Pancreas (tissue), 10 donors: ENCODE data around the gene GRIN2C. TPM values are rescaled to one million over a fixed set of nuclear protein-coding genes. Genes with fewer than 3 reads are reported as not detected.

Experiments used
- ATAC-seq, 4 donors: fragments of 200-7000 bp; cut with Tn5 transposase; one replicate each; pipeline versions ENCODE4 v1.8.0 to v1.9.1; 2020; ENCODE audit warnings: mild to moderate bottlenecking in 4 of 4, moderate library complexity in 4 of 4
- DNase-seq, 6 donors: peaks; one replicate each; pipeline ENCODE4 v3.0.0-alpha.2; 2020
- FAIRE-seq: peaks from 2 replicates; lab custom pipeline; 2012; peaks lifted over from hg19 to GRCh38; lab: Jason Lieb, UNC
- H3K27ac ChIP-seq, 4 donors: fragments of 200-600 bp; sonication (generic); 1 replicate in 3 of 4; 2 replicates in 1 of 4; pipeline versions ENCODE4 v1.5.0 to v1.8.0; 2020
- H3K27me3 ChIP-seq, 4 donors: fragments of 200-600 bp; one replicate each; pipeline ENCODE4 v1.8.0; 2021
- H3K36me3 ChIP-seq, 3 donors: fragments of 200-600 bp; sonication (generic) in 1 of 3; one replicate each; pipeline versions ENCODE4 v1.5.0 to v1.8.0; 2020 to 2021
- H3K4me1 ChIP-seq, 3 donors: fragments of 200-600 bp; one replicate each; pipeline ENCODE4 v1.8.0; 2021
- H3K4me3 ChIP-seq, 4 donors: fragments of 200-600 bp; sonication (generic) in 2 of 4; one replicate each; pipeline versions ENCODE4 v1.5.0 to v1.8.0; 2020 to 2021
- H3K9me3 ChIP-seq, 4 donors: fragments of 200-600 bp; one replicate each; pipeline ENCODE4 v1.8.0; 2021
- WGBS, 2 donors: extraction: QIAGEN DNeasy Blood & Tissue Kit; methylation state at CpG; one replicate each; pipeline ENCODE4 v1.1.7; 2013; 5-methylcytosine and 5-hydroxymethylcytosine counted together
- intact Hi-C, 3 donors: fragments of 100-400 bp; cut with DNase I; formaldehyde crosslinking; loops; one replicate each; pipeline versions ENCODE4 v1.11.1 to v1.14.2; 2022
- polyA plus RNA-seq, 2 donors: library from polyadenylated mRNA; stranded (reverse); fragments of 200-250 nt; gene quantifications; one replicate each; pipeline ENCODE4 v1.2.3, GENCODE V29; 2013
- total RNA-seq, 6 donors: library from RNA; stranded (reverse); fragmentation: NEBNext Ultra II Directional in 4 of 6; extraction: Animal tissue kit (Norgen Biotek cat#: 25700) in 4 of 6; gene quantifications; one replicate each; pipeline versions ENCODE4 v1.2.1 to v1.2.4, GENCODE V29; 2021 to 2023
- TF ChIP-seq, protein P1 (sequence below), 4 donors: fragments of 200-600 bp; sonication (generic) in 3 of 4; IDR thresholded peaks; one replicate each; pipeline versions ENCODE4 v1.5.0 to v1.8.0; 2021; ENCODE audit warnings: antibody characterized with exemption in 4 of 4
- donor health status: healthy with polysubstance abuse.
- donor health status: DM: no; HTN: no; CAD: no; lungs with moderate emphysema.
- donor health status: DM: no; HTN: no; CAD: no.
- donor health status: control.
- donor health status: control.
- donor health status: Bipolar disorder and iron deficiency.
- donor health status: DM: yes; HTN: yes; CAD: no.
- donor health status: DM: no; HTN: no; CAD: no.
- donor health status: DM: no; HTN: no; CAD: no.
- donor health status: DM: yes; HTN: yes; CAD: no.

GRIN2C gene
- total and polyA plus RNA-seq, 8 donors: 0.03 to 0.15 (median 0.09) TPM; not detected in 3

DNA sequence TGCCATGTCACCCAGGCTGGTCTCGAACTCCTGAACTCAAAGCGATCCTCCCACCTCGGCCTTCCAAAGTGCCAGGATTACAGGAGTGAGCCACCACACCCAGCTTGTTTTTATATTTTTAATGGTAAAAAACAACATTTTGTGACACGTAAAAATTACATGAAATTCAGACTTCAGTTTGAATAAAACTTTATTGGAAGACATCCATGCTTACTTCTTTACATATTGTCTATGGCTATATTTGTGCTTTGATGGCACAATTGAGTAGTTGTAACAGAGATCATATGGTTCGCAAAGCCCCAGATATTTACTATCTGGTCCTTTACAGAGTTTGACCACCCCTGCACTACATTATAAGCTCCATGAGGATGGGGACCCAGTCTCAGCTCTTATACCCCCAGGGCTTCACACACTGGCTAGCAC, 14.9 kb upstream of the GRIN2C start:
- 95 to 98% methylated on average over 5 of the region's 5 CpGs for whole genome bisulfite sequencing, 2 donors
- Histone ChIP-seq H3K4me1 (peaks cover 6 to 26% (median 16%) of the 10 kb centered on the region in 3 donors), H3K4me3 (no peak overlapping the region), H3K27ac (no peak overlapping the region), H3K27me3 (no peaks in the 10 kb centered on the region), H3K36me3 (no peaks in the 10 kb centered on the region), H3K9me3 (no peaks in the 10 kb centered on the region)
- no peak for DNase-seq
- TF ChIP-seq, protein P1, sequence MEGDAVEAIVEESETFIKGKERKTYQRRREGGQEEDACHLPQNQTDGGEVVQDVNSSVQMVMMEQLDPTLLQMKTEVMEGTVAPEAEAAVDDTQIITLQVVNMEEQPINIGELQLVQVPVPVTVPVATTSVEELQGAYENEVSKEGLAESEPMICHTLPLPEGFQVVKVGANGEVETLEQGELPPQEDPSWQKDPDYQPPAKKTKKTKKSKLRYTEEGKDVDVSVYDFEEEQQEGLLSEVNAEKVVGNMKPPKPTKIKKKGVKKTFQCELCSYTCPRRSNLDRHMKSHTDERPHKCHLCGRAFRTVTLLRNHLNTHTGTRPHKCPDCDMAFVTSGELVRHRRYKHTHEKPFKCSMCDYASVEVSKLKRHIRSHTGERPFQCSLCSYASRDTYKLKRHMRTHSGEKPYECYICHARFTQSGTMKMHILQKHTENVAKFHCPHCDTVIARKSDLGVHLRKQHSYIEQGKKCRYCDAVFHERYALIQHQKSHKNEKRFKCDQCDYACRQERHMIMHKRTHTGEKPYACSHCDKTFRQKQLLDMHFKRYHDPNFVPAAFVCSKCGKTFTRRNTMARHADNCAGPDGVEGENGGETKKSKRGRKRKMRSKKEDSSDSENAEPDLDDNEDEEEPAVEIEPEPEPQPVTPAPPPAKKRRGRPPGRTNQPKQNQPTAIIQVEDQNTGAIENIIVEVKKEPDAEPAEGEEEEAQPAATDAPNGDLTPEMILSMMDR (IDR thresholded peaks at IDR 0.05): no peak
- no peak for FAIRE-seq
- ATAC-seq: no peak
- intact Hi-C loops: no loop called here

DNA sequence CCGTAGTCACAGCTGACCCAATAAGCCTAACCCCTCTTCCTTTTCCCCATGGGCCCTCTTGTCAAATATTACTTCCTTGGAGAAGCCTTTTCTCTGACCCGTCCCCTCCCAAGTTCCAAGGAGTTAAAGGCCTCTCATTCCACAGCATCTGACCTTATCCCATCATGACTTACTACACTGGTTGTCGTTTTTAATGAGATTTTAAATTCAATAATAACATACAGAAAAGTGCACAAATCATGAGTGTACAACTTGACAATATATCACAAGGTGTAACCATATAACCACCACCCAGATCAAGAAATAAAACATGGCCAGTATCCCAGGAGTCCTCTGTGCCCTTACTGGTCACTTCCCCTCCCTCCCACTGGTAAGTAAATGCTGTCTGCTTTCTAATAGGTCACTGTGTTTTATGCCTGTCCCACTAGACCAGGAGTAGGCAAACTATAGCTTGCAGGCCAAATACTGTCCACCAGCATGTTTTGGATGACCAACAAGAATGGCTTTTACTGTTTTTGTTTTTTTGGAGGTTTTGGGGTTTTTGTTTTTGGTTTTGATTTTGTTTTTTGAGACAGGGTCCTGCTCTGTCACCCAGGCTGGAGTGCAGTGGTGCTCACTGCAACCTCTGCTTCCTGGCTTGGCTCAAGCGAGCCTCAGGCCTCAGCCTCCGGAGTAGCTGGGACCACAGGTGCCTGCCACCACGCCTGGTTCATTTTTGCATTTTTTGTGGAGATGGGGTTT, 14.4 kb upstream of the GRIN2C start:
- peak in 1 of 6 donors; percentile 29 for DNase-seq
- peak overlapping the region; percentile 27 to 69 (median 44) for H3K4me3 ChIP-seq
- H3K27me3 ChIP-seq: no peaks in the 10 kb centered on the region
- intact Hi-C loops: no loop called here
- no peak for ATAC-seq
- TF ChIP-seq, protein P1 (IDR thresholded peaks at IDR 0.05): no peak
- 53 to 56% methylated on average over 6 of the region's 6 CpGs for WGBS, 2 donors
- H3K4me1 ChIP-seq: peaks cover 6 to 26% (median 16%) of the 10 kb centered on the region in 3 donors
- H3K36me3 ChIP-seq: no peaks in the 10 kb centered on the region
- H3K27ac ChIP-seq: peak overlapping the region; percentile 51 to 90 (median 80)
- FAIRE-seq: no peak
- H3K9me3 ChIP-seq: no peaks in the 10 kb centered on the region

DNA sequence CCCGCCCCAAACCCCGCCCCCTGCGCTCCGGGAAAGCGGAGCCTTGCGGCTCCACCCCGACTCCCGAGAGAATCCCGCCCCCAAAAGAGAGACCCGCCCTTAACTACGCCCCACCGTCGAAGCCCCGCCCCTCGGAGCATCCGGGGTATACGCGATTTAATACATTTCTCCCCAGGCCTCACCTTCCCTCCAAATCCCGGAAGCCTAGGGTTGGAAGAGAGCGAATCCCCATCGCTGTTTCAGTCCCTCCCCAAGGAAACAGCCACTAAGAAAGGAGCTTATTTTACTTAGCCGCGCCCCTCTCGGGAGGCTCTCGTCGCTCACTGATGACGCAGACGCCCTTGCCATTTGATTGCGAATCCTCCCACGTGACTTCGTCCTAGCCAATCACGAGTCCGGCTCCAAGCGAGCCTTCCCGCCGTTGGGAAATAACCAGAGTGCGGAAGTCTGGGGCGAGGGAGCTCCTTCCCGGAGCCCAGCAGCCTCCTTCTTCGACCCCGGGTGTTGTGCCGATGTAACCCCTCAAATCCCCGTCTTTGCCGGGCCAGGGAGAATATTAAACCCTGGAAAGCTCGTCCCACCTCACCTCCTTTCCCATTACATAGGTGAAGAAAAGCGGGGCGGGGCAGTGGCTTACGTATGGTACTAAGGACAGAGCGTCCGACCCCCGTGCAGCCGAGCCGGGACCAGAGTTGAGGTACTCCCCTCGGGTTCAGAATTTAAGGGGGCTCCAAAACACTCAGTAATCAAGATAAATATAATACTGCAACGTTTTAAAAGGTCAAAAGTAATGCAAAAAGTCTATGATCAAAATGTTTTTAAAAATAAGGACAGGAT, 13.6 kb upstream of the GRIN2C start:
- H3K27me3 ChIP-seq: no peaks in the 10 kb centered on the region
- peak overlapping the region; percentile 51 to 90 (median 80) for H3K27ac ChIP-seq
- FAIRE-seq (peak; percentile 91), DNase-seq (peak; percentile 99 to 100 (median 100)), ATAC-seq (peak; percentile 86 to 95 (median 90))
- intact Hi-C loops: no loop called here
- H3K9me3 ChIP-seq: no peaks in the 10 kb centered on the region
- 0 to 1% methylated on average over 54 to 55 of the region's 55 CpGs for WGBS, 2 donors
- peaks cover 6 to 26% (median 16%) of the 10 kb centered on the region in 3 donors for H3K4me1 ChIP-seq
- TF ChIP-seq, protein P1 (IDR thresholded peaks at IDR 0.05): no peak
- no peaks in the 10 kb centered on the region for H3K36me3 ChIP-seq
- peak overlapping the region; percentile 27 to 69 (median 44) for H3K4me3 ChIP-seq

DNA sequence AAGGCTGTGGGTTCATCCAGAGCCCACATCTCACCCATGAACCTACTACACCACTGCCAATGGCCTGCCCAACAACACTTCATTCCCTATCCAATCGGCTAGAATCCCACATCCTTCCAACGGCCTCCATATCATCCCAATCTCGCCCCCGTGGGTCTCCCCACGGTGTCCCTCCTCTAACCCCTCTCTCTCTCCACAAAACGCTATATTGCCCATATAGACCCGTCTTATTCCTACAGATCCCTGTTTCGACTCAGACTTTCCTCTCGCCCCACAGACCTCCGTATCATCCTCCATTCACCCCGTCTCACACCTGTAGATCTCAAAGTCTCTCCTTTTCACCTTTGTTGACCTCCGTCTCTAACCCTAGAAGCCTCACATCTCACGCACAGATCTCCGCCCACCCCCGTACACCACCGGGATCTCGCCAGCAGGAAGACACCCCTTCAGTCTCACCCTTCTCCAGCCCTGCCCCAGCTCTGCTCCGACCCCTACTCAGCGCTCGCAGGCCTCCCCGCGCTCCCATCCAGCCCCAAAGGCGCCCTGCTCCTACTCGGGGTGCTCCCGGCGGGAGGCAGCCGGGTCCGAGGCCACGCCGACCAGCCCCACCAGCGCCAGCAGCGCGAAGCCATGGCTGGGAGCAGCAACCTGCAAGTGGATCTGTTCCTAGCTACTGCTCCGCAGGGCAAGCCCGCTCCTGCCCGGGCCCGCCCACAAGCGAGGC, 12.8 kb upstream of the GRIN2C start, which contains the start of gene FDXR:
Gene FDXR, minus strand, starts transcription at position 682 of the 724 bp plus-strand sequence. Its CDS starts 50 bp downstream, at position 632.
- Histone ChIP-seq H3K4me3 (peak within 1 kb of the TSS; percentile 50 to 69 (median 57)), H3K4me1 (peaks cover 2 to 19% (median 16%) of the 10 kb centered on the region in 3 donors), H3K27me3 (no peaks in the 10 kb centered on the region), H3K27ac (peak within 1 kb of the TSS; percentile 55 to 90 (median 80)), H3K9me3 (no peaks in the 10 kb centered on the region), H3K36me3 (no peaks in the 10 kb centered on the region)
- FAIRE-seq (no peak), ATAC-seq (peak in 2 of 4 donors; percentile 6 to 14), DNase-seq (peak in 1 of 6 donors; percentile 33)
- TF ChIP-seq, protein P1 (IDR thresholded peaks at IDR 0.05): no peak
- WGBS, 2 donors: 7 to 8% methylated on average over 38 of the region's 38 CpGs
- intact Hi-C loops: no loop called here
